GM18526 (cell line): ENCODE data around the gene PSMB2.

ENCODE experiments used
- POLR2A ChIP-seq: IDR thresholded peaks from 3 replicates; pipeline ENCODE4 v1.6.1; 2011; ENCODE audit not compliant: insufficient read length; ENCODE audit errors: extremely low read depth

Gene PSMB2

GRCh38 chr1:35588197-35588910 is 53.0 kb downstream of the PSMB2 start:
- no peak for TF ChIP-seq POLR2A

GRCh38 chr1:35587736-35588135 is 53.6 kb downstream of the PSMB2 start:
- TF ChIP-seq POLR2A, result no peak

- TF ChIP-seq POLR2A, result no peak
Observed at GRCh38 chr1:35586808-35587207, 54.5 kb downstream of the PSMB2 start.

- no peak for TF ChIP-seq POLR2A
Observed at GRCh38 chr1:35585281-35585680, 56.0 kb downstream of the PSMB2 start.

GRCh38 chr1:35580949-35581388 is 60.4 kb downstream of the PSMB2 start:
- no peak for TF ChIP-seq POLR2A

GRCh38 chr1:35577071-35577998 is 64.0 kb downstream of the PSMB2 start:
- peak; percentile 69 for TF ChIP-seq POLR2A

- TF ChIP-seq POLR2A, result no peak
Observed at GRCh38 chr1:35576061-35576765, 65.1 kb downstream of the PSMB2 start.

GRCh38 chr1:35575416-35575958 is 65.8 kb downstream of the PSMB2 start:
- TF ChIP-seq POLR2A, result no peak

GRCh38 chr1:35574655-35575415 is 66.5 kb downstream of the PSMB2 start:
- TF ChIP-seq POLR2A, result no peak

- TF ChIP-seq POLR2A, result no peak
Observed at GRCh38 chr1:35574125-35574654, 67.1 kb downstream of the PSMB2 start.

- TF ChIP-seq POLR2A, result no peak
Observed at GRCh38 chr1:35573198-35574124, 67.9 kb downstream of the PSMB2 start, which contains the start of gene TFAP2E. TFAP2E (plus strand) TSS chr1:35573314; CDS start chr1:35573578, 264 bp downstream.

- TF ChIP-seq POLR2A, result no peak
Observed at GRCh38 chr1:35572296-35572695, 69.0 kb downstream of the PSMB2 start.

GRCh38 chr1:35571263-35571662 is 70.1 kb downstream of the PSMB2 start:
- TF ChIP-seq POLR2A, result no peak

GRCh38 chr1:35570589-35571137 is 70.7 kb downstream of the PSMB2 start:
- no peak for TF ChIP-seq POLR2A
